Esophagus squamous epithelium (tissue), 4 donors: ENCODE data around the gene NEFH.

ENCODE experiments used
- POLR2A ChIP-seq, 4 donors: fragments of 450-650 bp; IDR thresholded peaks; one replicate each; pipeline ENCODE4 v1.6.1; 2017; ENCODE audit warnings: antibody characterized with exemption in 4 of 4, mild to moderate bottlenecking in 4 of 4, moderate library complexity in 3 of 4
- TF ChIP-seq, protein P1 (sequence below), 6 experiments: fragments of 450-650 bp in 4 of 6; fragments of 200-600 bp in 2 of 6; sonication (generic) in 2 of 6; IDR thresholded peaks; one replicate each; pipeline ENCODE4 v1.5.1; 2016 to 2019; ENCODE audit warnings: antibody characterized with exemption in 6 of 6, mild to moderate bottlenecking in 4 of 6, moderate library complexity in 4 of 6

DNA sequence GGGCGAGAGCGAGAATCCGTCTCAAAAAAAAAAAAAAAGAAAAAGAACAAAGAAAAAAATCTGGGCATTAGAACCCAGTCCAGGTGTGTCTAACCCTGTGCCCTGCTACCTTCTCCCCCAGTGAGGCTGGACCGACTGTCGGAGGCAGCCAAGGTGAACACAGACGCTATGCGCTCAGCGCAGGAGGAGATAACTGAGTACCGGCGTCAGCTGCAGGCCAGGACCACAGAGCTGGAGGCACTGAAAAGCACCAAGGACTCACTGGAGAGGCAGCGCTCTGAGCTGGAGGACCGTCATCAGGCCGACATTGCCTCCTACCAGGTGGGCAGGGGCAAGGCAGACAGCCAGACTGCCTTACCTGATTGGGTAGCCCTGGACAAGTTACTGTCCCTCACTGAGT is 3.2 kb downstream of the NEFH start:
- TF ChIP-seq, protein P1, sequence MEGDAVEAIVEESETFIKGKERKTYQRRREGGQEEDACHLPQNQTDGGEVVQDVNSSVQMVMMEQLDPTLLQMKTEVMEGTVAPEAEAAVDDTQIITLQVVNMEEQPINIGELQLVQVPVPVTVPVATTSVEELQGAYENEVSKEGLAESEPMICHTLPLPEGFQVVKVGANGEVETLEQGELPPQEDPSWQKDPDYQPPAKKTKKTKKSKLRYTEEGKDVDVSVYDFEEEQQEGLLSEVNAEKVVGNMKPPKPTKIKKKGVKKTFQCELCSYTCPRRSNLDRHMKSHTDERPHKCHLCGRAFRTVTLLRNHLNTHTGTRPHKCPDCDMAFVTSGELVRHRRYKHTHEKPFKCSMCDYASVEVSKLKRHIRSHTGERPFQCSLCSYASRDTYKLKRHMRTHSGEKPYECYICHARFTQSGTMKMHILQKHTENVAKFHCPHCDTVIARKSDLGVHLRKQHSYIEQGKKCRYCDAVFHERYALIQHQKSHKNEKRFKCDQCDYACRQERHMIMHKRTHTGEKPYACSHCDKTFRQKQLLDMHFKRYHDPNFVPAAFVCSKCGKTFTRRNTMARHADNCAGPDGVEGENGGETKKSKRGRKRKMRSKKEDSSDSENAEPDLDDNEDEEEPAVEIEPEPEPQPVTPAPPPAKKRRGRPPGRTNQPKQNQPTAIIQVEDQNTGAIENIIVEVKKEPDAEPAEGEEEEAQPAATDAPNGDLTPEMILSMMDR (IDR thresholded peaks at IDR 0.05) = no peak
- no peak for TF ChIP-seq POLR2A (IDR thresholded peaks at IDR 0.05)
